ENCODE results near the gene NDUFV2. TPM values are rescaled to one million over a fixed set of nuclear protein-coding genes. Genes with fewer than 3 reads are reported as not detected.

NDUFV2 gene
- total RNA-seq, 4 donors from 2014 or later, result 83.3 to 132 (median 106) TPM

DNA sequence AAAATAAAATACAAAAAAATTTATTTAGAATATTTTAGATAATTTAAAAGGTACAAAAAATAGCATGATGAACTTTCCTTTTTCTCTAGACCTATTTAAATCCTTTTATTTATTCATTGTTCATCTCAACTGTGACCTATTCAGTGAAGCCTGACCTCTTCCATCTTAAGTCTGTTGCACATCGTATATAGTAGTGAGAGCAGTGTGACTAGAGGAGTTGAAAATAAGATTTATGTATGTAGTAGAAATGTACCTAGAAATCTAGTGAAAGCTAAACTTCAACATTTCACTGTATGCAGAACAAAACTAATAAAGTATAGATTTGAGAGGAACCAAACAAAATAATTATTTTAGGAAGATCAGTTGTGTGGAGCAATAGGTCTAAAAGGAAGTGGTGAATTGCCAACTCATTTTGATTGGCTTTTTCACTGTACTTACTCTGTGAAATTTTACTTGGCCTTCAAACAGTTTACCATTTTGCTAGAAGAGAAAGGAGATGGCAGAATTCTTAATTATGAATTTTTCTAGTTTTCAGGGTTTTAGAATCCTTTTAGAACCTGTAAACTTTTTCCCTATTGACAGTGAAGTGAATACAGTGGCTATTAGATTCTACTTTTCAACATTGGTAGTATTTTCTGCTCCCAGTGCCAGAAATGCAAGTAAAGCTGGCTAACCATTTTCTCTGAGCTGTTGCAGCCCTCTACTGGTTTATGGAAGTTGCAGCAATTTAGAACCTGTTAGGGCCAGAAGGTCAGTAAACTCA lies 45.1 kb downstream of the NDUFV2 start:
- no peaks in the 10 kb centered on the region for H3K9me3 ChIP-seq
- no peaks in the 10 kb centered on the region for H3K36me3 ChIP-seq
- H3K4me1 ChIP-seq, result peaks cover 0 to 42% (median 4%) of the 10 kb centered on the region in 4 donors
- TF ChIP-seq, protein P1, sequence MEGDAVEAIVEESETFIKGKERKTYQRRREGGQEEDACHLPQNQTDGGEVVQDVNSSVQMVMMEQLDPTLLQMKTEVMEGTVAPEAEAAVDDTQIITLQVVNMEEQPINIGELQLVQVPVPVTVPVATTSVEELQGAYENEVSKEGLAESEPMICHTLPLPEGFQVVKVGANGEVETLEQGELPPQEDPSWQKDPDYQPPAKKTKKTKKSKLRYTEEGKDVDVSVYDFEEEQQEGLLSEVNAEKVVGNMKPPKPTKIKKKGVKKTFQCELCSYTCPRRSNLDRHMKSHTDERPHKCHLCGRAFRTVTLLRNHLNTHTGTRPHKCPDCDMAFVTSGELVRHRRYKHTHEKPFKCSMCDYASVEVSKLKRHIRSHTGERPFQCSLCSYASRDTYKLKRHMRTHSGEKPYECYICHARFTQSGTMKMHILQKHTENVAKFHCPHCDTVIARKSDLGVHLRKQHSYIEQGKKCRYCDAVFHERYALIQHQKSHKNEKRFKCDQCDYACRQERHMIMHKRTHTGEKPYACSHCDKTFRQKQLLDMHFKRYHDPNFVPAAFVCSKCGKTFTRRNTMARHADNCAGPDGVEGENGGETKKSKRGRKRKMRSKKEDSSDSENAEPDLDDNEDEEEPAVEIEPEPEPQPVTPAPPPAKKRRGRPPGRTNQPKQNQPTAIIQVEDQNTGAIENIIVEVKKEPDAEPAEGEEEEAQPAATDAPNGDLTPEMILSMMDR (IDR thresholded peaks at IDR 0.05), result peak; percentile 39 to 92 (median 78)
- no peak for TF ChIP-seq POLR2A (IDR thresholded peaks at IDR 0.05)
- H3K27me3 ChIP-seq, result no peaks in the 10 kb centered on the region
- peak in 1 of 3 donors; percentile 53 for DNase-seq
- peak overlapping the region in 2 of 4 donors; percentile 2 to 46 for H3K27ac ChIP-seq
- no peak overlapping the region for H3K4me3 ChIP-seq

- no peaks in the 10 kb centered on the region for H3K36me3 ChIP-seq
- no peaks in the 10 kb centered on the region for H3K9me3 ChIP-seq
- H3K4me3 ChIP-seq, result no peak overlapping the region
- H3K4me1 ChIP-seq, result peaks cover 0 to 39% (median 4%) of the 10 kb centered on the region in 4 donors
- no peak for DNase-seq
- H3K27me3 ChIP-seq, result no peaks in the 10 kb centered on the region
- H3K27ac ChIP-seq, result peak overlapping the region in 1 of 4 donors; percentile 46
- no peak for TF ChIP-seq POLR2A (IDR thresholded peaks at IDR 0.05)
- TF ChIP-seq, protein P1 (IDR thresholded peaks at IDR 0.05), result no peak
These were observed 45.7 kb downstream of the NDUFV2 start for GRCh38 chr18:9148203-9148552.

DNA sequence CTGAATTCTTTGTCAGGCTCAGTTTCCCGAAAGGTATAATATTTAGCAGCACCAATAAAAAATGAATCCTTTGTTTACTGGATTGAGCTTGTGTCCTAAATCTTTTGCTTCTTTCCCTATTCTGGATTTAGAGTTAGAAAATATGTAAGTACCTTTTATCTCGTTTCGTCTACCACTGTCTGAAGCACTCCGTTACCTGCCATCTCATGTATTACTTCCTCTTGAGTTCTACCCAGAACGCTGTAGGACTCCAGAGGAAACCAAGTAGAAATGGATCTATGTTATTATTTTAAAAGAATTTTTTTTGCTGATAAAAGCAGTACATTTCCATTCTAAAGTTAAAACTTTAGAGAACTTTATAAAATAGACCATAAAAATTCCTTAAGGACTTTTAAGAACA lies 47.6 kb downstream of the NDUFV2 start:
- no peaks in the 10 kb centered on the region for H3K27me3 ChIP-seq
- no peak for TF ChIP-seq POLR2A (IDR thresholded peaks at IDR 0.05)
- TF ChIP-seq, protein P1 (IDR thresholded peaks at IDR 0.05), result no peak
- no peaks in the 10 kb centered on the region for H3K9me3 ChIP-seq
- H3K4me1 ChIP-seq, result peaks cover 0 to 42% (median 4%) of the 10 kb centered on the region in 4 donors
- no peak overlapping the region for H3K4me3 ChIP-seq
- no peaks in the 10 kb centered on the region for H3K36me3 ChIP-seq
- no peak overlapping the region for H3K27ac ChIP-seq
- DNase-seq, result no peak

DNA sequence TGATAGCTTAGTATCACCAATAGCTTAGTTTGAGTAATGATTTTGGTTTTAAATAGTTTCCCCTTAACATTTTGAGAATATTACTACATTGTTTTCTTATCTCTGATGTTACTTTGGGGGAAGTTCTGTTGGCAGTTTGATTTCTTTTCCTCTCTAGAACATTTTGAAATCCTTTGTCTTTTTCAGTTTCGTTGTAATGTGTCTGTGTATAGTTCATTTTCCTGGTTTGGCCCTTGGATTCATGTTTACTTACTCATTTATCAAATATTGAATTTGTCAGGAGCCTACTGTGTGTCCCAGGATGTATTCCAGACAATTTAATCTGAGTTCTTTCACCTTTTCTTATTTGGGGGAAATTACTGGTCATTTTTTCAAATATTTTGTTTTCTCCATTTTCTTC lies 50.8 kb downstream of the NDUFV2 start:
- no peaks in the 10 kb centered on the region for H3K36me3 ChIP-seq
- H3K27me3 ChIP-seq, result no peaks in the 10 kb centered on the region
- no peaks in the 10 kb centered on the region for H3K9me3 ChIP-seq
- peaks cover 0 to 14% (median 0%) of the 10 kb centered on the region in 4 donors for H3K4me1 ChIP-seq
- TF ChIP-seq, protein P1 (IDR thresholded peaks at IDR 0.05), result no peak
- no peak for TF ChIP-seq POLR2A (IDR thresholded peaks at IDR 0.05)
- no peak for DNase-seq
- H3K4me3 ChIP-seq, result no peak overlapping the region
- no peak overlapping the region for H3K27ac ChIP-seq

- DNase-seq, result no peak
- H3K36me3 ChIP-seq, result peaks cover 0 to 3% (median 0%) of the 10 kb centered on the region in 3 donors
- H3K27me3 ChIP-seq, result no peaks in the 10 kb centered on the region
- no peaks in the 10 kb centered on the region for H3K9me3 ChIP-seq
- TF ChIP-seq, protein P1 (IDR thresholded peaks at IDR 0.05), result no peak
- no peak for TF ChIP-seq POLR2A (IDR thresholded peaks at IDR 0.05)
- no peak overlapping the region for H3K4me3 ChIP-seq
- peaks cover 0 to 8% (median 0%) of the 10 kb centered on the region in 4 donors for H3K4me1 ChIP-seq
- H3K27ac ChIP-seq, result no peak overlapping the region
These were observed 54.2 kb downstream of the NDUFV2 start for GRCh38 chr18:9156604-9157249.

All from Peyer's patch (tissue), 4 donors.